Erythroblast (primary cell): Measurements from ENCODE around the gene HBM.

Experiments used
- DNase-seq, 2 experiments: peaks; one replicate each; lab custom pipeline; 2025; lab: John Stamatoyannopoulos, UW
- GATA1 ChIP-seq: IDR thresholded peaks from 2 replicates; pipeline ENCODE4 v1.6.1; 2011; ENCODE audit warnings: low read depth, mild to moderate bottlenecking, control low read depth, low read length, moderate library complexity
- POLR2A ChIP-seq: IDR thresholded peaks from 2 replicates; pipeline ENCODE4 v1.6.1; 2011; ENCODE audit warnings: mild to moderate bottlenecking, low read length

HBM gene

DNA sequence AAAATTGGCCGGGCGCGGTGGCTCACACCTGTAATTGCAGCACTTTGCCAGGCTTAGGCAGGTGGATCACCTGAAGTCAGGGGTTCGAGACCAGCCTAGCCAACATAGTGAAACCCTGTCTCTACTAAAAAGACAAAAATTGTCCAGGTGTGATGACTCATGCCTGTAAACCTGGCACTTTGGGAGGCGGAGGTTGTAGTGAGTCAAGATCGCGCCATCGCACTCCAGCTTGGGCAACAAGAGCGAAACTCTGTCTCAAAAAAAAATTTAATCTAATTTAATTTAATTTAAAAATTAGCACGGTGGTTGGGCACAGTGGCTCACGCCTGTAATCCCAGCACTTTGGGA, 12.9 kb downstream of the HBM start:
- TF ChIP-seq GATA1 (no peak), POLR2A (no peak)
- peak; percentile 78 to 79 for DNase-seq

DNA sequence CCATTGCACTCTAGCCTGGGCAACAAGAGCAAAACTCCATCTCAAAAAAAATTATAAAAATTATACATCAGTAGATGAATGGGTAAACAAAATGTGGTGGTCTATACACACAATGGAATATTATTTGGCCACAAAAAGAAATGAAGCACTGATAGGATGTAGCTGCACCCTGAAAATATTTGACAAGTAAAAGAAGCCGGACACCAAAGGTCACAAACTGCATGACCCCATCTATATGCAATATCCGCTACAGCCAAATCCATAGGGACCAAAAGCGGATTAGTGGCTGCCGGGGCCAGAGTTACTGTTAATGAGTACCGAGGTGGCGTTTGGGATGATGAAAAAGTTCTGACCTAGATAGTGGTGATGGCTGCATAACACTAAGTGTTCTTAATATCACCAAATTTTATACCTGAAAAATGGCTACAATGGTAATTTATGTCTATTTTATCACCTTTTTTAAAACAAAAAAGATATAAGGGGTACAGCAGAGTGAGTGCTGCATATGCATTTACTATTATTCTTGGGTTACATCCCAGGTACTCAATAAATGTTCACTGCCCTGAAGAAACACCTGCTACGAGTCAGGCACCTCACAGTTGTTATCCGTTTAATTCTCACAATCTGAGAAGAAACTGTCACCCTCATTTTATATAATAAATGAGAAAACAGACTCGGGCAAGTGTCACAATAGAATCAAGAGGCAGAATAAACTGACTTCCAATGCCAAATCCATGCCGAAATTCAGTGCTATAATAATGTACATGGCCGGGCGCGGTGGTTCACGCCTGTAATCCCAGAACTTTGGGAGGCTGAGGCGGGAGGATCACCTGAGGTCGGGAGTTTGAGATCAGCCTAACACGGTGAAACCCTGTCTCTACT, 13.7 kb downstream of the HBM start:
- peak; percentile 73 to 75 for DNase-seq

DNA sequence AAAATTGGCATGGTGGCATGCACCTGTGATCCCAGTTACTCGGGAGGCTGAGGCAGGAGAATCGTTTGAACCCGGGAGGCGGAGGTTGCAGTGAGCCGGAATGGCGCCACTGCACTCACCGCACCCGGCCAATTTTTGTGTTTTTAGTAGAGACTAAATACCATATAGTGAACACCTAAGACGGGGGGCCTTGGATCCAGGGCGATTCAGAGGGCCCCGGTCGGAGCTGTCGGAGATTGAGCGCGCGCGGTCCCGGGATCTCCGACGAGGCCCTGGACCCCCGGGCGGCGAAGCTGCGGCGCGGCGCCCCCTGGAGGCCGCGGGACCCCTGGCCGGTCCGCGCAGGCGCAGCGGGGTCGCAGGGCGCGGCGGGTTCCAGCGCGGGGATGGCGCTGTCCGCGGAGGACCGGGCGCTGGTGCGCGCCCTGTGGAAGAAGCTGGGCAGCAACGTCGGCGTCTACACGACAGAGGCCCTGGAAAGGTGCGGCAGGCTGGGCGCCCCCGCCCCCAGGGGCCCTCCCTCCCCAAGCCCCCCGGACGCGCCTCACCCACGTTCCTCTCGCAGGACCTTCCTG, 14.4 kb downstream of the HBM start, which contains the start of gene HBQ1:
HBQ1 (plus strand) TSS at position 359 of the 575 bp plus-strand sequence; CDS start at position 387, 28 bp downstream.
- peak; percentile 88 to 93 for DNase-seq
- no peak for TF ChIP-seq POLR2A
- no peak for TF ChIP-seq GATA1

More for the DNA sequence above, 13.7 kb downstream of the HBM start:
- TF ChIP-seq POLR2A (peak; percentile 91), GATA1 (no peak)

DNA sequence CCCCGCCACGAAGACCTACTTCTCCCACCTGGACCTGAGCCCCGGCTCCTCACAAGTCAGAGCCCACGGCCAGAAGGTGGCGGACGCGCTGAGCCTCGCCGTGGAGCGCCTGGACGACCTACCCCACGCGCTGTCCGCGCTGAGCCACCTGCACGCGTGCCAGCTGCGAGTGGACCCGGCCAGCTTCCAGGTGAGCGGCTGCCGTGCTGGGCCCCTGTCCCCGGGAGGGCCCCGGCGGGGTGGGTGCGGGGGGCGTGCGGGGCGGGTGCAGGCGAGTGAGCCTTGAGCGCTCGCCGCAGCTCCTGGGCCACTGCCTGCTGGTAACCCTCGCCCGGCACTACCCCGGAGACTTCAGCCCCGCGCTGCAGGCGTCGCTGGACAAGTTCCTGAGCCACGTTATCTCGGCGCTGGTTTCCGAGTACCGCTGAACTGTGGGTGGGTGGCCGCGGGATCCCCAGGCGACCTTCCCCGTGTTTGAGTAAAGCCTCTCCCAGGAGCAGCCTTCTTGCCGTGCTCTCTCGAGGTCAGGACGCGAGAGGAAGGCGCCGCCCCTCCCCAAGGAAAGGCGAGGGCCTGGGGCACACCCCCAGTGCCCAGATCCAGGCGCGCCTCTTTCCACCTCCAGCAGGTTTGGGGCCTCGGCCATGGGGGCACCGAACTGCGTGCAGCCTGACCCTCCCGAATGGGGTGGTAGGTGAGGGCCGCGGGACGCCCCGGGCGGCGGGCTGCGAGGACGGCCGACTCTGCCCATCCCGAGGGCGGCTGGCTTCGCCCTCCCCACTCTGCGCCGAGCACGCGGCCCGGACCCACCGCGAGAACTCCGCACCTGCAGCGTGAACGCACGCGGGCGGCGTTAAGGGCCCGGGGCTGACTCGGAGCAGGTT, 15.1 kb downstream of the HBM start:
- TF ChIP-seq GATA1 (no peak), POLR2A (peak; percentile 73)
- peak; percentile 93 to 95 for DNase-seq

DNA sequence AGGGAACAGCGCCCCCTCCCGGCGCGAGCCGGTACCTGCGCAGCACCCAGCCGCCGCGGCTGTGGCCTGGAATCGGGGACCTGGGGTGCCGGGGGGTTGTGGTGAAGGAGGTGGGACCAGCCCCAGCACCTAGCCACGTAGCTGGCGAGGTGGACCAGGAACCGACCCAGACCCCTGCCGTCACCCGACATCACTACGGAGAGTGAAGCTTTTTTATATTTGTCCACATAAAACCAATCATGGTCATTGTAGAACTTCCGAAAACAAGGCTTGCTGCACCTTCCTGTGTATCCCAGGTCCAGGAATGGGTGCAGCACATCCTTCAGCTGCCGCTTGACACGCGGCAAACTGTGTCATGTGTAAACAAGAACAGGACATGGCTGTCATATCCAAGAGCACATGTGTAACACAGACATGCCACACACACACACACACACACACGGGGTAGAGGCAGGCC, 15.8 kb downstream of the HBM start:
- DNase-seq, result peak in 1 of 2 experiments; percentile 55
- TF ChIP-seq POLR2A, result peak; percentile 18
- TF ChIP-seq GATA1, result no peak

DNA sequence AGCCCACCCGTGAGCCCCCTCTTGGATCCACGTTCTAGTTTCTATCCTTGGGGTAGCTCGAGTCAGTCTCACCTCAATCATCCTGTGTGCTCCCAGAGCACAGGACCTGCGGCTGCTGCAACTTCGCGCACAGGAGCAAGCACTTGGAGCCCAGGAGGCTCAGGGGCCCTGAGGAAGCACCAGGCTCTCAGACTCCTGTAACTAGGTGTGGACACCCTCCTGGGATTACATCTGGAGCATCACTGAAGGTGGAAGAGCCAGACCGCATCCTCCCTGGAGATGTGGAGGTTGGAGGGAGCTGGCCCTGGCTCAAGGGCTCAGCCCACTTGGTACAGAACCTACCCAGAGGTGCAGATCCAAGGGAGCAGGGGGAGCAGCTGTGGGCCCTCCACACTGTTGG, 17.2 kb downstream of the HBM start:
- no peak for DNase-seq
- TF ChIP-seq POLR2A (no peak), GATA1 (no peak)

DNA sequence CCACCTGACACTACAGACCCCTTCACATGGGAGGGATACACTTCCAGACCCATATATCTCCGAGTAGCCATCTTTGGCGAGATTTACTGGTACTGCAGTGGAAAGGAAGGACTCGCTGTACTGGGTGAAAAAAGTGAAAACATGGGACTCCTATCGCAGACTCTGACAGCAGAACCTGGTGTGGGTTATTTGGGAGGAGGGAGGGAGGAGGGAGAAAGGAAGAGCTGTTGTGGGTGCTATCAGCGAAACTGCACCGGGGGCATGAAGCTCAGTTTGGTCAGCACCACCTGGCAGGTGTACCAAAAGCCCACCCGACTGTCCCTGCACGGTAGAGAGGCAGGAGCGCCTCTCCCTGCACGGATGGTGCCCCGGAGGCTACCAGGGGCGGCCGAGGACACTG, 19.4 kb downstream of the HBM start:
- peak; percentile 18 for TF ChIP-seq POLR2A
- TF ChIP-seq GATA1, result no peak
- no peak for DNase-seq

DNA sequence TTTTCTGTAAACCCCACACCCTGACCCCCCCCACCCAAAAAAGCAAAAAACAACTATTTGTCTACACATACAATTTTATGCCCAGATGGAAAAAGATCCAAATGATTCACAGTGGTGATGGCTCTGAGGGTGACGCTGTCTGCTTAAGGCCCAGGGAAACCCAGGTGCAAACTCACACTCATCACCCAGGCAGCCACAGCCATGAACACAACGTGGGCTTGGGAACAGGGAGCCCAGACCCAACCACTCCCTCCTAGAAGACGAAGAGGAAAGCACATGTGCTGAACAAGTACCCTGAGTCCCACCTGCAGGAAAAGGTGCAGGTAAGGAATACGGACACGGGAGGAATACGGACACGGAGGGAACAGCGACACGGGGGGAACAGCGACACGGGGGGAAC, 19.9 kb downstream of the HBM start:
- no peak for DNase-seq
- TF ChIP-seq POLR2A (peak; percentile 4), GATA1 (no peak)

DNA sequence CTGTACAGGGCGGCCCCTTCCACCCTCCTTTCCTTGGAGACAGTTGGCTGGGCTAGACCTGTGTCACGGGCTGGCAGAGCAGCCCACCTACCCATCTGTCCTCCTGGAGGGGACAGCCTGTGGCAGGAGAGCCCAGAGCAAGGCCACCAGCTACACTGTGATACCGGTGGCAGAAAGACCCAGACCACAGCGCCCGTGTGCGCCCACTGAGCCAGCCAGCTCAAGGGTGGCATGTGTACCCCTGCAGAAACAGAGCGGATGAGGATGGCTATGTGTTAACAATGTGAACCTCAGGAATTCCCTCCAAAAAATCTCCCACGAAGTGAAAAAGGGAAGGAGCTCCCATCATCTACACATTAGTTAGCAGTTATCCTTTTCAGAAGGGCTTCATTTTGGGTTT, 21.6 kb downstream of the HBM start:
- no peak for TF ChIP-seq POLR2A
- no peak for TF ChIP-seq GATA1
- no peak for DNase-seq

DNA sequence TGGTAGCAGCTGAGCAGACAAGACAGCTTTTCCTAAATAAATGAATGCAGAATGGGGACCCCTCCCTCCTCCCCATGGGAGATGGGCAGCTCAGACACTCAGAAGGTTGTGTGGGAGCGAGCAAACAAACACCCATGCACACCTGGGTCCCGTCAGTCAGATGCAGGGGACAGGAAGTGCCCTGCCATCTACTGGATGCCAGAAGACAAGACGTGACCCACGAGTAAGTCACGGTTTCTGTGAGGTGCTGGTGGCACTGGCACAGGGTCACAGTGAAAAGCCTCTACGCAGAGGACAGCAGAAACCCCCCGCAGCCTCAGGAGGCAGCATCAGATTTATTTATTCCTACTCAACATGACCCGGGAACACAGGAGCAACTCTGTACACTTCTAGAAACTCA, 22.9 kb downstream of the HBM start:
- peak; percentile 36 to 47 for DNase-seq
- TF ChIP-seq POLR2A (no peak), GATA1 (no peak)

DNA sequence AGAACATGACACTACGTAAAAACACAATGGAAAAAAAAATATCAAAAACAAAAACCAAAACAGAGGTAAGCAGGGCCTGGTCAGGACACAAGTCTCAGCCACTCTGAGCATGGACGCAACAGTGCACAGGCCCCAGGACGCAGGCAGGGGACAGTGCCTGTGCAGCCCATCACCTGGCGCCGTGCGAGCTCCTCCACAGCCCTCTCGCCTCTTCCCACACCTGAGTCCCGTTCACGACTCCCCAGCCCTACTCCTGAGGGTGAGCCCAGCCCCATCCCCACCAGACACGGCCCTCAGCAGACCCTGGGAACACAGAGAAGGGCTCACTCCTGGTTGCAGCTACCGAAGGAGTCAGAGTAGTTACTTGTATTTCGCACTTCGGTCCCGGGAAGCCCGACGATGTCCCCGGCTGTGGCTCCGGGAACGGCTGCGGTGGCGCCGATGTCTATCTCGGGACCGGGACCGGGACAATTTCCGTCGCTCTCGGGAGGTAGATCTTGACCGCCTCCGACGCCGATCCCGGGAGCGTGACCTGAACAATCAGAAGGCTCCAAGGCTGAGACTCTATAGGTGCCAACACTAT, 23.9 kb downstream of the HBM start:
- no peak for DNase-seq
- no peak for TF ChIP-seq GATA1
- TF ChIP-seq POLR2A, result no peak

DNA sequence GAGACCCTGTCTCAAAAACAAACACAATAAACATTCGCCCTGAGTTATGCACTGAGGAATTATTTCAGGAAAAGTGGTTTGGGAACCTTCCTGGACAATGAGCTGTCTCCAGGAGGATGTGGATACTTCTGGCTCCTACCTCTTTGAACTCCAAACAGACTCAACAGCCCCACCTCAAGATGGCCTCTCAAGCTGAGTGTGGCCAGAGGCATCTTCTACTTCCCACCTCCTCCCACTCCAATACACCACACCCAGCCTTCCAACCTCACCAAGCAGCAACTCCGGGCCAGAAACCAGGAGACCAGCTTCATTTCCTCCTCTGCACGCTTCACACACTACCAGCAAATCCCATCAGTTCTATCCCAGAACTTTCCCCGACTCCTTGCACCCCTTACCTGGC, 26.1 kb downstream of the HBM start:
- TF ChIP-seq POLR2A (no peak), GATA1 (no peak)
- DNase-seq, result no peak

DNA sequence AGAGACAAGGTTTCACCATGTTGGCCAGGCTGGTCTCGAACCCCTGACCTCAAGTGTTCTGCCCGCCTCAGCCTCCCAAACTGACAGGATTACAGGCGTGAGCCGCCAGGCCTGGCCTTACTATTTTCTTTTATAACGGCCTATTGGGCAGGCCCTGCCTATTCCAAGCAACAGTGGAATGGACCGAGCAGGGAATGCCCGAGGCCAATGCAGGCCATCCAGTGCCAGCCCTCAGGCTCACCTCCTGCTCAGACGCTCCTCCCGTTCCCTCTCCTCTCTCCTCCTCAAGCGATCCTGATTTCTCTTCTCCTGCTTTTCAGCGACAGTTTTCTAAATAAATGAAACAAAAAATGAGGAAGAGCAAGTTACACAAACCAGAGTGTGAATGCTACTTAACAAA, 26.9 kb downstream of the HBM start:
- TF ChIP-seq GATA1 (no peak), POLR2A (no peak)
- DNase-seq, result no peak
